ENCODE data around the gene CXCL9.

- TF ChIP-seq EZH2 (IDR thresholded peaks at IDR 0.05; ENCODE audit: low read depth) (no peak), CTCF (conservative IDR thresholded peaks at IDR 0.05) (no peak)
Observed at GRCh38 chr4:76023389-76023788, 16.1 kb upstream of the CXCL9 start, which contains the start of gene CXCL10.

All from PC-9 (cell line).